GM20000 (cell line): ENCODE data around the gene BBOX1.

Experiments used
- DNase-seq: peaks from one replicate; pipeline ENCODE4 v3.0.0; 2012; ENCODE audit warnings: low spot score
- CTCF ChIP-seq: IDR thresholded peaks from 2 replicates; pipeline ENCODE4 v1.5.1; 2012; ENCODE audit warnings: mild to moderate bottlenecking, control low read depth; ENCODE audit errors: extremely low read depth, missing control alignments

BBOX1 gene

DNA sequence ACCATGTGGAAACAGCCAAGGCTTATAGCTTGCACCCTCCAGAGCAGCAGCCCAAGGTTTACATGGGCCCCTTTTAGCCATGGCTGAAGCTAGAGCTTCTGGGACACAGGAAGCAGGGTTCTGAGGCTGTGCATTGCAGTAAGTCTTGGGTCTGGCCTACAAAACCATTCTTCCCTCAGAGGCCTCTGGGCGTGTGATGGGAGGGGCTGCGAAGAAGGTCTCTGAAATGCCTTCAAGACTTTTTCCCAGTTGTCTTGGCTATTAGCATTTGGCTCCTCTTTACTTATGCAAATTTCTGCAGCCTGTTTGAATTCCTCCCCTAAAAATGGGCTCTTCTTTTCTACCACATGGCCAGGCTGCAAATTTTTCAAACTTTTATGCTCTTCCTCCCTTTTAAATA is 109.5 kb downstream of the BBOX1 start:
- DNase-seq: no peak
- TF ChIP-seq CTCF: no peak

DNA sequence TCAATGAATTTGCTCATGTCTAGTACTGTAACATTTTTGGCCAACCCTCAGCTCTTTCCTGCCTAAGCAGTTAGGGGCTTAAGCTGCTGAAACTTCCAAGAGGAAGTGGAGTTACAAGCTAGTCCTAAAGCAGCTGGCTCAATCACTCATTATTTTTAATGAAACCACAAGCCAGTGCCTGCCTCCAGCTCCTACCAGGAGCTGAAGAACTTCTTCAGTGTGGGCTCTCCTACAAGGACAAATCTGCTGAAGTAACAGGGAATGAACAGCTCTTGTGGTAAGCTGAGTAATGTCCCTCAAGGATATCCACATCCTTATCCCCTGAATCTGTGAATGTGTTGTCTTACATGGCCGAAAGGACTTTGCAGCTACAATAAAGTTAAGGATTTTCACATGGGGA is 112.5 kb downstream of the BBOX1 start:
- DNase-seq: no peak
- TF ChIP-seq CTCF: no peak

GRCh38 chr11:27158456-27159334 is 118.1 kb downstream of the BBOX1 start:
- peak; percentile 54 for DNase-seq

GRCh38 chr11:27159335-27159679 is 118.7 kb downstream of the BBOX1 start:
- DNase-seq: no peak

More at GRCh38 chr11:27158456-27159334, 118.1 kb downstream of the BBOX1 start:
- TF ChIP-seq CTCF: peak; percentile 61

DNA sequence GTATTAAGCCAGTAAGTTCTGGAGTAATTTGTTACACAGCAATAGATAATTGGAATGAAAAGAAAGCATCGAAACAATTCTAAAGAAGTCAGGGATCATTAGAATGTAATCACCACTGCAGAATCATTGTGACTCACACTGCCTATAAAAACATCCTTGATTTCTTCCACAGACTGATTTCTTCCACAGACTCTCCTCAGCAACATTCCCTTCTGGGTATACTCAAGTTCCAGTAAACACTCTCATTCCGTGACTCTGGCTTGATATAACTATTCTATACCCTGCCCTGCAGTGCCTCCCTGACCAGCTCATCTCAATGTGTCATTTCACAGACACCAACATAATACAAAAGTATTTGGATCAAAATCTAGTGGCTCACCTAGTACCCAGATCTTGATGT is 120.5 kb downstream of the BBOX1 start:
- DNase-seq: no peak
- no peak for TF ChIP-seq CTCF

More at GRCh38 chr11:27159335-27159679, 118.7 kb downstream of the BBOX1 start:
- no peak for TF ChIP-seq CTCF

DNA sequence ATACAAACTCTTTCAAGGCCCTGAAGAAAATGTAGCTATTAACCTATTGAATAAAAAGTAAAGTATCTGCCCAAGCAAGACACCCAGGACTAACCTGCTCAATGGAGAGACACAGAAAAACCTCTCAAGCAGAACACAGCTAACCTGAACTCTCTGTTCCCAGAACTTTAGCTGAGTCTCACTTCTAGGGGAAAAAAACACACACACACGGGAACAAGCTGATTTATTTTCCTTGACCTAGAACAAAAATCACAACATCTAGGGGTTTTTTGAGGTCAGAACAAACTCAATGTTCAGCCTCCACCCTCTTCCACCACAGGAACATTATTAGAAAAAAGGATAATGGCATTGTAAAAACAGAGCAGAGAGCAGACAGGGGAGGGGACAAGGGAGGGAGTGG is 121.6 kb downstream of the BBOX1 start:
- TF ChIP-seq CTCF: no peak
- no peak for DNase-seq

- TF ChIP-seq CTCF: no peak
- DNase-seq: no peak
Measured at GRCh38 chr11:27166130-27166529, 125.5 kb downstream of the BBOX1 start.
